Activated CD4-positive, alpha-beta T cell treated with anti-CD3 and anti-CD28 coated beads for 1 hour (primary cell): Measurements from ENCODE around the gene PIM3.

Source experiments
- DNase-seq: peaks from one replicate; pipeline ENCODE4 v3.0.0-alpha.2; 2020

The PIM3 gene

GRCh38 chr22:49928555-49929210, 31.9 kb upstream of the PIM3 start:
- DNase-seq, result no peak

GRCh38 chr22:49929211-49929979, 31.2 kb upstream of the PIM3 start:
- DNase-seq, result peak; percentile 71

- DNase-seq, result no peak
Measured at GRCh38 chr22:49929994-49930575, 30.5 kb upstream of the PIM3 start.

- no peak for DNase-seq
Measured at GRCh38 chr22:49930596-49931412, 29.8 kb upstream of the PIM3 start.

GRCh38 chr22:49933236-49934159, 27.1 kb upstream of the PIM3 start:
- DNase-seq, result no peak

GRCh38 chr22:49934160-49934890, 26.2 kb upstream of the PIM3 start:
- no peak for DNase-seq

- peak; percentile 85 for DNase-seq
Measured at GRCh38 chr22:49934891-49935557, 25.5 kb upstream of the PIM3 start.

GRCh38 chr22:49935561-49935960, 25.0 kb upstream of the PIM3 start:
- no peak for DNase-seq

GRCh38 chr22:49936018-49936972, 24.3 kb upstream of the PIM3 start:
- peak; percentile 89 for DNase-seq

- no peak for DNase-seq
Measured at GRCh38 chr22:49936973-49937757, 23.4 kb upstream of the PIM3 start.

- no peak for DNase-seq
Measured at GRCh38 chr22:49937758-49938564, 22.6 kb upstream of the PIM3 start.

GRCh38 chr22:49938565-49939136, 21.9 kb upstream of the PIM3 start:
- DNase-seq, result no peak

GRCh38 chr22:49941507-49942316, 18.9 kb upstream of the PIM3 start:
- DNase-seq, result no peak

- DNase-seq, result no peak
Measured at GRCh38 chr22:49942565-49943404, 17.8 kb upstream of the PIM3 start.

- DNase-seq, result no peak
Measured at GRCh38 chr22:49943405-49943765, 17.2 kb upstream of the PIM3 start.
